Epithelial cell of proximal tubule (primary cell): ENCODE data around the gene BUD23. TPM values are rescaled to one million over a fixed set of nuclear protein-coding genes. Genes with fewer than 3 reads are reported as not detected.
"Not testable (repeated sequence)": the region's sequence is repeated elsewhere in the genome, so short reads cannot be mapped to it uniquely, and the experiment has no call there.

Experiments
- DNase-seq: peaks from one replicate; pipeline ENCODE4 v3.0.0-alpha.2; 2011; ENCODE audit warnings: low read depth
- H3K4me3 ChIP-seq: 2 replicates; pipeline ENCODE4 v1.5.1; 2011; ENCODE audit warnings: low read depth, mild to moderate bottlenecking, low read length
- total RNA-seq: library from RNA; depleted of rRNA; stranded (reverse); fragments of >200 nt; gene quantifications from 2 replicates; pipeline ENCODE4 v1.2.3, GENCODE V29; 2015
- TF ChIP-seq, protein P1 (sequence below): conservative IDR thresholded peaks from 2 replicates; pipeline ENCODE4 v1.5.1; 2012; ENCODE audit warnings: low read depth, mild to moderate bottlenecking, low read length

The BUD23 gene
- total RNA-seq, 1 donor from 2014 or later, result 65.2 TPM

DNA sequence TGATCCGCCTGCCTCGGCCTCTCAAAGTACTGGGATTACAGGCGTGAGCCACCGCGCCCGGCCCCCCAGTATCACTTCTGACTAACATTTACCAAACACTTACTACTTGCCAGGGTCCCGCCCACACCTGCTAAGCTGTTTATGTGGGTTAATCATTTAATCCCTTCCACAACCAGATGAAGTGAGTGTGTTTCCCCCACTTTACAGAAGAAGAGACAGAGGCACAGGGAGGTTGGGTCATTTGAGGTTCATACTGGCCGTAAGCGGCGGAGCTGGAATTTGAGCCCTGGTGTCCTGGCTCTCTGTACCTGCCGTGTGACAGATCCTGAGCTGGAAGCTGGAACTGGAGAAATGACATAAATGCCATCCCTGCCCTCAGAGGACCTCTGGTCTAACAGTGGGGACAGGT is 30.9 kb upstream of the BUD23 start:
- no peak overlapping the region for H3K4me3 ChIP-seq
- no peak for DNase-seq
- TF ChIP-seq, protein P1, sequence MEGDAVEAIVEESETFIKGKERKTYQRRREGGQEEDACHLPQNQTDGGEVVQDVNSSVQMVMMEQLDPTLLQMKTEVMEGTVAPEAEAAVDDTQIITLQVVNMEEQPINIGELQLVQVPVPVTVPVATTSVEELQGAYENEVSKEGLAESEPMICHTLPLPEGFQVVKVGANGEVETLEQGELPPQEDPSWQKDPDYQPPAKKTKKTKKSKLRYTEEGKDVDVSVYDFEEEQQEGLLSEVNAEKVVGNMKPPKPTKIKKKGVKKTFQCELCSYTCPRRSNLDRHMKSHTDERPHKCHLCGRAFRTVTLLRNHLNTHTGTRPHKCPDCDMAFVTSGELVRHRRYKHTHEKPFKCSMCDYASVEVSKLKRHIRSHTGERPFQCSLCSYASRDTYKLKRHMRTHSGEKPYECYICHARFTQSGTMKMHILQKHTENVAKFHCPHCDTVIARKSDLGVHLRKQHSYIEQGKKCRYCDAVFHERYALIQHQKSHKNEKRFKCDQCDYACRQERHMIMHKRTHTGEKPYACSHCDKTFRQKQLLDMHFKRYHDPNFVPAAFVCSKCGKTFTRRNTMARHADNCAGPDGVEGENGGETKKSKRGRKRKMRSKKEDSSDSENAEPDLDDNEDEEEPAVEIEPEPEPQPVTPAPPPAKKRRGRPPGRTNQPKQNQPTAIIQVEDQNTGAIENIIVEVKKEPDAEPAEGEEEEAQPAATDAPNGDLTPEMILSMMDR, result no peak

DNA sequence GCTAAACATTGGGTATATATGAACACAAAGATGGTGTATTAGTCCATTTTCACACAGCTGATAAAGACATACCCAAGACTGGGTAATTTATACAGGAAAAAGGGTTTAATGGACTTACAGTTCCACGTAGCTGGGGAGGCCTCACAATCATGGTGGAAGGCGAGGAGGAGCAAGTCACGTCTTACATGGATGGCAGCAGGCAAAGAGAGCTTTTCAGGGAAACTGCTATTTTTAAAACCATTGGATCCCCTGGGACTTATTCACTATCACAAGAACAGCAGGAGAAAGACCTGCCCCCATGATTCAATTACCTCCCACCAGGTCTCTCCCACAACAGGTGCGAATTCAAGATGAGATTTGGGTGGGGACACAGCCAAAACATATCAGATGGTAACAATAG is 28.1 kb upstream of the BUD23 start:
- H3K4me3 ChIP-seq, result not testable (repeated sequence)

DNA sequence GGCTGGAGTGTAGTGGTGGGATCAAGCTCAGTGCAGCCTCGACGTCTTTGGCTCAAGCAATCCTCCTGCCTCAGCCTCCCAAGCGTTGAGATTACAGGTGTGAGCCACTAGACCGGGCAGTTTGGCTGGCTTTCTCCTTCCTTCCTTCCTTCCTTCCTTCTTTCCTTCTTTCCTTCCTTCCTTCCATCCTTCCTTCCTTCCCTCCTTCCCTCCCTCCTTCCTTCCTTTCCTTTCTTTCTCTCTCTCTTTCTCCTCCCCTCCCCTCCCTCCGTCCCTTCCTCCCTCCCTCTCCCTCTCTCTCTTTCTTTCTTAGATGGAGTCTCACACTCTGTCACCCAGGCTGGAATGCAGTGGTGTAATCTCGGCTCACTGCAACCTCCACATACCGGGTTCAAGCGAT is 23.4 kb upstream of the BUD23 start:
- no peak for DNase-seq
- H3K4me3 ChIP-seq, result no peak overlapping the region
- TF ChIP-seq, protein P1, result no peak

More for the DNA sequence above, 28.1 kb upstream of the BUD23 start:
- not testable (repeated sequence) for DNase-seq

DNA sequence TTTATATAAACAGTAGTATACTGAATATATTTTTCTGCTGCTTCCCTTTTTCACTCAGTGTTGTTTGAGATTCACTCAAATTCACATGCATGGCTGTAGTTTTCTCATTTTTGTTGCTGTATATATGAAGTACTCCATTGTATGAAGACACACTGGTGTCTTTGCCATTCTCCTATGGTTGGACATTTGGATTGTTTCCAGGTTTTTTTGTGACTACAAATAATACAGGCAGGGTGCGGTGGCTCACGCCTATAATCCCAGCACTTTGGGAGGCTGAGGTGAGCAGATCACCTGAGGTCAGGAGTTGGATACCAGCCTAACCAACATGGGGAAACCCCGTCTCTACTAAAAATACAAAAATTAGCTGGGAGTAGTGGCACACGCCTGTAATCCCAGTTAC is 22.8 kb upstream of the BUD23 start:
- DNase-seq, H3K4me3 ChIP-seq: not testable (repeated sequence)

DNA sequence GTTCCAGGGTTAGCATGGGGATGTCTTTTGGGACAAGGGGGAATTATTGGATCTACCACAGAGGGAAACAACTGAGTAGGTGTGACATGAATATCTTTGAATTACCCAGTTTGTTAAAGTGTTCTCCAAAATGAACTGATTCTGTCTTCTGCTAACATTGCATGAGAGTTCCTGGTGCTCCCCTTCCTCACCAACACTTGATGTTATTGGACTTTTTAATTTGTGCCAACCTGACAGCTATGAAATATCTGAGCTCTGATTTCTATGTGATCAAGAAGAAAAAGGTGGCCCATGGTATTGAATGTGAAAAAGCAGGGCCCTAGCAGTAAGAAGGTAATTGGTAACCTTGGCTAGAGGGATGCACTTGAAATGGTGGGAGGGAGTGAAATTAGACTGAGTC is 20.4 kb upstream of the BUD23 start:
- DNase-seq, result no peak
- H3K4me3 ChIP-seq, result no peak overlapping the region
- TF ChIP-seq, protein P1, result no peak

DNA sequence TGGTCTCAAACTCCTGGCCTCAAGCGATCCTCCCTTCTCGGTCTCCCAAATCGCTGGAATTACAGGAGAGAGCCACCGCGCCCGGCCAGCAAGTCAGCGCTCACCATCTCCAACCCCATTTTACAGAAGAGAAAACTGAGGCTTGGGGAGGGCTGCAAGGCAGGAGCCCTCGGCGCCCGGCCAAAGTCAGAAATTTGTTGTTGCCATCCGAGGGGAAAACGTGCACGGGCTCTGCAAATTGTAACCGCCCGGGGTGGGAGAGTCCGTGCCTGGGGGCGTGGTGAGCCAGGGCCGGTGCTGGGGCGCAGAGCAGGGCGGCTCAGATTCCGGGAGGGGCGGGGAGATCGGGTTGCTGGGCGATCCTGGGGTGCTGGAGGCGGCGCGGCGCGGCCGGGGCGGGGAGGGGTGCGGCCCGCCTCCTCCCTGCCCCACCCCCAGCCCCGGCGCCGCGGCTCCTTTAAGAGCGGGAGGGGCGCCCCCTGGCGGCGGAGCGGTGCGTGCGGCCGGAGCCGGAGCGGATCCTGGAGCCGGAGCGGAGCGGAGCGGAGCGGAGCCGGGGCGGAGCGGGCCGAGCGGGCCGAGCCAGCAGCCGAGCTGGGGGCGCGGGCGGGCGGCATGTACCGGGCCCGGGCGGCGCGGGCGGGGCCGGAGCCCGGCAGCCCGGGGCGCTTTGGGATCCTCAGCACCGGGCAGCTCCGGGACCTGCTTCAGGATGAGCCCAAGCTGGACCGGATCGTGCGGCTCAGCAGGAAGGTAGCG is 15.9 kb upstream of the BUD23 start, which contains the start of gene VPS37D:
Gene VPS37D, plus strand, starts transcription at position 488 of the 759 bp plus-strand sequence. Its CDS starts 128 bp downstream, at position 616.
- TF ChIP-seq, protein P1, result peak; percentile 58
- DNase-seq, result no peak
- peak within 1 kb of the TSS; percentile 77 for H3K4me3 ChIP-seq

DNA sequence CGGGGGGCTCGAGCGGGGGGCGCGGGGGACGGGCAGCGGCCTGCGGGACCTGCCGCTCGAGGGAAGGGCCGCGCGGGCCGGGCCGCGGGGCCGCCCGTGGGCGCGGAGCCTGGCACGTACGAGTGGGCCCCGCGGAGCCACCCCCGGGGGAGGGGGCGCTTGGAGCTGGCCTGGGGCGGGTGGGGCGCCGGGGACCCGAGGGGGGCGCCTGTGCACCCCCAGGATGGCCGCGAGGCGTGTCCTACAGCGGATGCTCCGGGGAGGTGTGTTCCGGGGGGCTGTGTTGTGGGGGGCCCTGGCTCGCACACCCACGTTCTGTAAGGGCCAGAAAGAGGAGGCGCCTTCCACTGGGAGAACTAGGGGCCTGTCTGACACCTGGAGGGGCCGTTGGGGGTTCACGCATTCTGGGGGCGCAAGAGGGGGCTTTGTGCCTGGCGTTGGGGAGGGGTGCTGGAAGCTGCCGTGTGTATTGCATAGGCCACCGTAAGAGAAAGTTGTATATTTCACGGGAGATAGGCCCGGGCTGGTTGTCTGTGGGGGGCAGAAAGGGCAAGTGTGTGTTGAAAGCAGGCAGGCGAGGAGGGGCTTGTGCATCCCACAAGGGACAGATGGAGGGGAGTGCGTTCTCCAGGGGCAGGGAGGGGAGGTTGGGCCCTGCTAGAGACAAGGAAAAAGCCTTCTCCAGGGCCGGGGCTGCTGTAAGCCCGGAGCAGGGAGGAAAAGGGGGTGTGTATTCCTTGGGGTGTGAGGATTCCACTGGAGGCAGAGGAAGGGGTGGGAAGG is 15.1 kb upstream of the BUD23 start:
- no peak for DNase-seq
- H3K4me3 ChIP-seq, result peak overlapping the region; percentile 77
- TF ChIP-seq, protein P1, result no peak

DNA sequence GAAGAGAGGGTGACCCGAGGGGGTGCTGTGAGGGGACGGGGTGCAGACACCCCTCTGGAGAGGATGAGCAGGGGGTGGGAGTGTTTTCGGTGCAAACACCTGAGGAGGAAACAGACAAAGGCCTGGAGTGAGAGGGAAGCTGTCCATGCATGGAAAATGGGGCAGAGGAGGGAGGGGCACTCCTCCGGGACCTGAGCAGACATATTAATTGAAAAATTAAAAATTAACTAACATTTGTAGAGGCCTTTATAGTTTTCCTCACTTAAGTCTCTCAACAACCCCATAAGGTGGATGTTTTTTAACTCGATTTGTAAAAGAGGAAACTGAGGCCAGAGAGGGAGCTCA is 14.5 kb upstream of the BUD23 start:
- no peak for DNase-seq
- H3K4me3 ChIP-seq, result peak overlapping the region; percentile 77
- TF ChIP-seq, protein P1, result no peak
